ENCODE results near the gene HOXD9. TPM values are rescaled to one million over a fixed set of nuclear protein-coding genes. Genes with fewer than 3 reads are reported as not detected.

HOXD9 gene
- total RNA-seq, 4 donors from 2014 or later: 3.8 to 78.1 (median 46.4) TPM

GRCh38 chr2:176096986-176097819 is 25.3 kb upstream of the HOXD9 start:
- Histone ChIP-seq H3K9me3 (no peaks in the 10 kb centered on the region), H3K27ac (no peak overlapping the region), H3K4me3 (peak overlapping the region in 1 of 2 donors; percentile 24), H3K4me1 (peaks cover 0 to 28% of the 10 kb centered on the region in 2 donors), H3K27me3 (peaks cover 54 to 78% of the 10 kb centered on the region in 2 donors), H3K36me3 (no peaks in the 10 kb centered on the region)
- peak; percentile 60 to 65 for DNase-seq
- intact Hi-C loops (cut with DNase I; ENCODE audit: low total_unique reads): no loop called here
- TF ChIP-seq POLR2A (IDR thresholded peaks at IDR 0.05) (no peak), CTCF (IDR thresholded peaks at IDR 0.05) (peak; percentile 75 to 84 (median 80))

DNA sequence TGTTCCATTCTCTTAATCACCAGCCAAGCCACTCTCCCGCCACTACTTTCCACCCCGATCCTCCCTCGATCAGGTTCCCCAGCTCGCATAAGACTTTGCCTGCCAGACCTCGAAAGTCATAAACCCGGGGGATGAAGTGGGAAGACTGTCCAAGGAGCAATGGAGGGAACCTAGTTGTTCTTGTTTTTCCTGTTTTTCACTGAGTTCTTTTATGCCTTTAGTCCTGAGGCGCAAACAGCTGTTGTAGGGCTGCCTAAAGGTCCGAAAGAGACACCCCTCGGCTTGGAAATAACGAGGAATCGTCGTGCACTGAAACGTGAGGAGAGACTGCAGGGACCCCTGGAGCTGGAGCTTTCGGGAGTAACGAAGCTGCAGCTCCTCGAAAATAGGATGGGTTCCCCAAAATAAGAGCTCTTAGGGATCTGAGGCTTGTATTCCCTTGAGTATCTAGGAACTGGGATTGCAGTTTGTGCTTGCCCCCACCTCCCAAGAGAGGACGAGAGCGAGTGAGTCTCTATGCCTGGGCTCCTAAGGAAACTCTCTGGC is 24.6 kb upstream of the HOXD9 start:
- H3K36me3 ChIP-seq: no peaks in the 10 kb centered on the region
- no peak overlapping the region for H3K4me3 ChIP-seq
- DNase-seq: no peak
- intact Hi-C loops (cut with DNase I; ENCODE audit: low total_unique reads): no loop called here
- peaks cover 49 to 77% of the 10 kb centered on the region in 2 donors for H3K27me3 ChIP-seq
- TF ChIP-seq CTCF (IDR thresholded peaks at IDR 0.05) (no peak), POLR2A (IDR thresholded peaks at IDR 0.05) (no peak)
- H3K9me3 ChIP-seq: no peaks in the 10 kb centered on the region
- peaks cover 0 to 21% of the 10 kb centered on the region in 2 donors for H3K4me1 ChIP-seq
- no peak overlapping the region for H3K27ac ChIP-seq

DNA sequence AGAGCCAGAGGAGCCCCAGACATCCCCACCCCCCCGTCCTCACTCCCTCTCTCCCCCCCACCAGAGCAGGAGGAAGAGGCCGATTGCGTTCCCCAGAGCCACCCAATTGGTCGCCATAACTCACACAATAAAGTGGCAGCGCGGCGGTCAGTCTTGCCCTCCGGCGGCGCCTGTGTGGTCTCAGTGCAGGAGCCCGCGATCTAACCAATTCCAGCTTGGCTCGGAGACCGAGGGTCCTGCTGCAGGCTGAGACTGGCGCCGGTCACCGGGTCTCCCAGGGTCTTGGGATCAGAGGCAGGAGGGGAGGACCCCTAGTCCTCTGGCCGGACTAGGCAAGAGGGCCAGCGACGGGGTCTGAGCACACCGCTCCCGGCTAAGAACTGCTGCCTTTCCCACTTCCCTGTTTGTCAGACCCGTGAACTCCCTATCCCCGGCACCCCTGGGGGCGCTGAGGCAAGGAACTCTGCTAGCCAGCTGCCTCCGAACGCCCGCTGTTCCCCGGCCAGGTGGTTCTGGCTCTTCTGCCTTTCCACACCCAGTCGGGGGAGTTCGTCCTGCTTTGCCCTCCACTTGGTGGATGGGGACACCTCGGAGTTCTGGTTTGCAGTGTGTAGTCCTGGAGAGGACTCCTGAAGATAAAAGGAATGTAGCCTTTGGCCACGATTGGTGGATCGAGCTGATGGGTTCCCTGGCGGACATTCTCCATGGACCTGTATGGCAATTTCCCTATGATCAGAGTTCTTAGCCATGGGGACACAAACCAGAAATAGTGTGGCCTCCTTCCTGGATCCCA is 24.0 kb upstream of the HOXD9 start:
- peaks cover 45 to 71% of the 10 kb centered on the region in 2 donors for H3K27me3 ChIP-seq
- intact Hi-C loops (cut with DNase I; ENCODE audit: low total_unique reads): no loop called here
- H3K36me3 ChIP-seq: no peaks in the 10 kb centered on the region
- H3K4me1 ChIP-seq: peaks cover 0 to 16% of the 10 kb centered on the region in 2 donors
- H3K4me3 ChIP-seq: no peak overlapping the region
- DNase-seq: no peak
- TF ChIP-seq POLR2A (IDR thresholded peaks at IDR 0.05) (no peak), CTCF (IDR thresholded peaks at IDR 0.05) (no peak)
- H3K27ac ChIP-seq: no peak overlapping the region
- no peaks in the 10 kb centered on the region for H3K9me3 ChIP-seq

GRCh38 chr2:176099159-176099727 is 23.3 kb upstream of the HOXD9 start:
- H3K36me3 ChIP-seq: no peaks in the 10 kb centered on the region
- H3K4me1 ChIP-seq: peaks cover 0 to 16% of the 10 kb centered on the region in 2 donors
- no peaks in the 10 kb centered on the region for H3K9me3 ChIP-seq
- peaks cover 44 to 64% of the 10 kb centered on the region in 2 donors for H3K27me3 ChIP-seq
- DNase-seq: no peak
- H3K27ac ChIP-seq: no peak overlapping the region
- no peak overlapping the region for H3K4me3 ChIP-seq
- TF ChIP-seq POLR2A (IDR thresholded peaks at IDR 0.05) (no peak), CTCF (IDR thresholded peaks at IDR 0.05) (no peak)
- intact Hi-C loops (cut with DNase I; ENCODE audit: low total_unique reads): no loop called here
